Omental fat pad (tissue), 4 donors: ENCODE data around the gene FDXACB1. TPM values are rescaled to one million over a fixed set of nuclear protein-coding genes. Genes with fewer than 3 reads are reported as not detected.

Experiments
- ATAC-seq: fragments of 150-250 bp; one replicate; pipeline ENCODE4 v1.9.1; 2016; ENCODE audit warnings: mild to moderate bottlenecking, moderate library complexity; ENCODE audit not compliant: low FRiP score
- DNase-seq: peaks from one replicate; pipeline ENCODE4 v3.0.0-alpha.2; 2019; ENCODE audit warnings: low spot score
- total RNA-seq, 4 donors: library from RNA; depleted of rRNA; stranded (reverse); fragments of >200 nt; gene quantifications; one replicate each; pipeline ENCODE4 v1.1.0, GENCODE V29; 2016
- TF ChIP-seq, protein P1 (sequence below), 3 donors: fragments of 450-650 bp; IDR thresholded peaks; one replicate each; pipeline ENCODE4 v1.5.1; 2016 to 2017; ENCODE audit warnings: antibody characterized with exemption in 3 of 3, mild to moderate bottlenecking in 3 of 3, moderate library complexity in 2 of 3

Gene FDXACB1, protein sequence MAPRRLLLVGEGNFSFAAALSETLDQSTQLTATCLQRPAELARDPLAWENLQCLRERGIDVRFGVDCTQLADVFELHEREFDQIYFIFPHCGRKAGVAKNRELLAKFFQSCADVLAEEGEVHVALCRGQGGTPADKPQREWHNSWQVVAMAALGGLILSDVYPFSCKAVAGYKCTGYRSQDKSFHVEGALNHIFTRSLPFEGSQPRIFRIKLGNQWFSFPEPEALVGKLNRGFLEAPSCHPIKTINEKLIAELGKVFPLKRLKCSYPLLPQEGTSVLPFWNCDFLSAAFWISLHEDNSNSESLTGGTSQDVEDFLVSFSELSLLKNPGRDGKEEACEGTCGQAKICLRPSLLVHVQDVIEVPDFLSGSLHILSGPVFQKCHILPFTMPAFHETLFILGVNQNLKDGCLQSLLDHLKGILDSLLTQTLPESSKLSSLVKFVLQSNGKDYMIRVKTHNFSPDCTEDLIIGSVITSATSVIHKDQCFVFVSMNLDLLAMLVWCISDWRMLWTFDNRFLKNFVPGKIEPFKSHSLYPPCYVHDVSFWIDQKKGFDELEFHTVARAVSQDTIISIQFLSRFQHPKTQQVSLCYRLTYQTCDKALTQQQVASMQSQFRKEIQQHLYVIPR
- 1 to 10 TPM; 1.1 to 2.7 (median 1.6) TPM for total RNA-seq

DNA sequence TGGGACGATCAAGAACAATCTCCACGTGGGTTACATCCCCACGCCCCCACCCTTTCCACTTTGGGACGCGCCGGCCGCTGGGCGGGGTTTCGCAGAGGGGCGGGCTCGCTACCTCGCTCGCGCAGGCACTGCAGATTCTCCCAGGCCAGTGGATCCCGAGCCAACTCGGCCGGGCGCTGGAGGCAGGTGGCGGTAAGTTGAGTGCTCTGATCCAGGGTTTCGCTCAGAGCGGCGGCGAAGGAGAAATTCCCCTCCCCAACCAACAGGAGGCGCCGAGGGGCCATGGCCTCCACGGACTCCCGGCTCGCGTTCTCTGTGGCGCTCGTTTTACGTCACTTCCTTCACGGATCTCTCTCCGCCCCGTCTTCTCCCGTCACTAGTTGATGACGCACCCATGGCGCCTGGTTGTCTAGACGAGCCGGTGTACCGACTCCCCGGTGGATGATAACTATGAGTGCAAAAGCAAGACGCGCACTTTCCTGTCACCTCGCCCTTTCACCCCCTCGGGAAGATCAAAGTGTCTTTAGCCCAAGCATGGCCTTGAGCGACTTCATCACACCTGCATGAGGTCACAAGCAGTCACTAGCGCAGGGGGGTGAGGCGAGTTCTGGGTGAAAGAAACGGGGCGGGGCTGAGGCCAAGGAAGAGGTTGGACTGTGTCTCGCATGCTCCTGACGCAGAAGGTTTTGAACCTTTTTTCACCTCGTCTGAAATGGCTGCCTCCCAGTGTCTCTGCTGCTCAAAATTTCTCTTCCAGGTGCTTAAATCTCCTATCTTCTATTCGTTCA lies at the start of gene FDXACB1, which contains the start of gene CFAP68:
TSS of gene FDXACB1 (minus strand) at position 317 of the 788 bp plus-strand sequence. CDS start at position 284, 33 bp downstream.
TSS of gene CFAP68 (plus strand) at position 693 of the 788 bp plus-strand sequence. CDS start at position 713, 20 bp downstream.
- peak; percentile 91 for DNase-seq
- TF ChIP-seq, protein P1, sequence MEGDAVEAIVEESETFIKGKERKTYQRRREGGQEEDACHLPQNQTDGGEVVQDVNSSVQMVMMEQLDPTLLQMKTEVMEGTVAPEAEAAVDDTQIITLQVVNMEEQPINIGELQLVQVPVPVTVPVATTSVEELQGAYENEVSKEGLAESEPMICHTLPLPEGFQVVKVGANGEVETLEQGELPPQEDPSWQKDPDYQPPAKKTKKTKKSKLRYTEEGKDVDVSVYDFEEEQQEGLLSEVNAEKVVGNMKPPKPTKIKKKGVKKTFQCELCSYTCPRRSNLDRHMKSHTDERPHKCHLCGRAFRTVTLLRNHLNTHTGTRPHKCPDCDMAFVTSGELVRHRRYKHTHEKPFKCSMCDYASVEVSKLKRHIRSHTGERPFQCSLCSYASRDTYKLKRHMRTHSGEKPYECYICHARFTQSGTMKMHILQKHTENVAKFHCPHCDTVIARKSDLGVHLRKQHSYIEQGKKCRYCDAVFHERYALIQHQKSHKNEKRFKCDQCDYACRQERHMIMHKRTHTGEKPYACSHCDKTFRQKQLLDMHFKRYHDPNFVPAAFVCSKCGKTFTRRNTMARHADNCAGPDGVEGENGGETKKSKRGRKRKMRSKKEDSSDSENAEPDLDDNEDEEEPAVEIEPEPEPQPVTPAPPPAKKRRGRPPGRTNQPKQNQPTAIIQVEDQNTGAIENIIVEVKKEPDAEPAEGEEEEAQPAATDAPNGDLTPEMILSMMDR (IDR thresholded peaks at IDR 0.05) = peak in 2 of 3 donors; percentile 86 to 95
- ATAC-seq = peak; percentile 98

DNA sequence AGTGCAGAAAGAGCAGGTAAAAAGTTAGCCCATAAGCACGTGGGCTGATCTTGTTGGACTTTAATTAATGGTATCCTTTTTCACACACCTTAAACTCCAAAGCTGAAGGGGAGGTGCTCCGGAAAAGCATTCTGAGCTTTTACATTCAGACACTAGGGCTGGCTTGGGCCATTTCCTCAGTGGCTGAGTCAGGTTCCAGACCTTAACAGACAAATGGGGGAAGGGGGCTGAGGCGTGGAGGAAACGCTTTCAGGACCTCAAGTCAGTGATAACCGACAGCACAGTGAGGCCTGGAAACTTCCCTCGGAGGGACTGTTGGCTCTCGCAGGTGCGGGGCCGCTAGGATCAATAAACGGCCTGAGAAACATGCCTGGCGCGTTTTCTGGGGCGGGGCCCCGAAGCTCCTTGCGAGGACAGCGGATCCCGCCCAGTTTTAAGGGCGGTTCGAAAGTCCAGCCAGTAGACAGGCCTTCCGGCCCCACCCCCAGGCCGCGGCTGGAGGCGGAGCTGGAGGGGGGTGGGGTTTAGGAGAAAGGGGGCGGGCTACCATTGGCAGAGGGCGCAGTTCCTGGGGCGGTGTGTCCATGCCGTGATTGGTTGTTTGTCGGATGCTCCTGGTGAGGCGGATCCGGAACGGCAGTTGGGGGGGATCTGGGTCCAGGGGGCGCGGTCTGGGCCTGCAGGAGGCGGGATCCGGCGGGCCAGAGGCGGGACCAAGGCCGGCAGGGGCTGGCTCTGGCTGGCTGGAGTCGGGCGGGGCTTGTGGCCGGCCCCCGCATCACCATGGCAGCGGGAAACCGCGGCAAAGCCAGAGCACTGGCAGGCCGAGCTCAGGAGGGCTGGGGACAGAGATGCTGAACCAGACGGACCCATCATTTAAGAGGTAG lies 47.8 kb upstream of the FDXACB1 start:
- DNase-seq (peak; percentile 78), ATAC-seq (peak; percentile 98)
- TF ChIP-seq, protein P1 (IDR thresholded peaks at IDR 0.05) = no peak

DNA sequence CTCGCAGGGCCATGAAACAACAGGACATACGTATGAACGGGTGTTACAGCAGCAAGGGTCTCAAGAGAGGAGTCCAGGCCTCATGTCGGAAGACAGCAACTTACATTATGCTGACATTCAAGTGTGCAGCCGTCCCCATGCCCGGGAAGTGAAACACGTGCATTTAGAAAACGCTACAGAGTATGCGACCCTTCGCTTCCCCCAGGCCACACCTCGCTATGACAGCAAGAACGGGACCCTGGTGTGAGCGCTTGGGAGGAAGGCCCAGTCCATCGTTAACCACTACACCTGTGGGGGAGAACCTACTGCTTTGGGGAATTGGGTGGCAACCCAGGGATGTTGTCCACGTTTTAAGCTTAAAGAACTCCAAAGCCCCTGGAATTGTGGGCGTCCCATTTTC lies 47.0 kb upstream of the FDXACB1 start:
- DNase-seq (no peak), ATAC-seq (no peak)
- TF ChIP-seq, protein P1 (IDR thresholded peaks at IDR 0.05) = no peak

DNA sequence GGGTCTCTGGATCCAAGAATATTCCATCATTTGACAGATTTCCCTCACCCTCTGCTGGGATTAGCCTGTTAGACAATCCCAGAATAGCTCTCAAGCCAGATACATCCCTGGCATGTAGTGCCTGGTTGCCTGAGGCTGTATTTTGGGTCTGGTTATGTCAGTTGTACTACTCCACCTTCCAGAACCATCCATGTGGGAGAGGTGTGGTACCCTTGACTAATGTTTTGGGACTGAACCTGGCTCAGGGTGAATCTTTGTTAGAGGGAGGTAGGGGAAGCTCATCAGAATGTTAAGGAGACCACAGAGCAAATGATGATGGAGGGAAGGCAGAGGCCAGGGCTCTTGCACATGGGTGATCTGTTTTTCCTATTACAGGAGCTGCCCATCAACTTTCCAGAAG lies 45.0 kb upstream of the FDXACB1 start:
- TF ChIP-seq, protein P1 (IDR thresholded peaks at IDR 0.05) = no peak
- no peak for ATAC-seq
- no peak for DNase-seq

DNA sequence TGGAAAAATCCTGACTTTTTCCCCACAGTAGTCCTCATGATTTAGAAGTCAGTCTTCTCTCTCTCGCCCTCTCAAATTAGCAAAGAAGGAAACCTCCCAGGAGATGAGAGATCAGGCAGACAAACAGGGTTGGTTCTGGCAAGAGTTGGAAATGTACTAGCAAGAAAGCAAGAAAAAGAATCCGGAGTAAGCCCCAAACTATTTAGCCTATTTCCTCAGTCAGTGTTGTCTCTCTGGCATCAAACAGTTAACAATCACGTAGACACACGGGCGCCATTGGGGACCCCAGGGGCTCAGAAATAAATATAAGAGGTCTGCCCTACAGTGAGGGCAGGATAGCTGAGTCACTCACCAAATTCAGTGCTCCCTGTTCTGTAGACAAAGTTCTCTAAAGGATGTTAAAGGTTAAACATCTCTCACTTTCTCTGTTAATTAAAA lies 44.4 kb upstream of the FDXACB1 start:
- DNase-seq = no peak
- no peak for ATAC-seq
- TF ChIP-seq, protein P1 (IDR thresholded peaks at IDR 0.05) = no peak

DNA sequence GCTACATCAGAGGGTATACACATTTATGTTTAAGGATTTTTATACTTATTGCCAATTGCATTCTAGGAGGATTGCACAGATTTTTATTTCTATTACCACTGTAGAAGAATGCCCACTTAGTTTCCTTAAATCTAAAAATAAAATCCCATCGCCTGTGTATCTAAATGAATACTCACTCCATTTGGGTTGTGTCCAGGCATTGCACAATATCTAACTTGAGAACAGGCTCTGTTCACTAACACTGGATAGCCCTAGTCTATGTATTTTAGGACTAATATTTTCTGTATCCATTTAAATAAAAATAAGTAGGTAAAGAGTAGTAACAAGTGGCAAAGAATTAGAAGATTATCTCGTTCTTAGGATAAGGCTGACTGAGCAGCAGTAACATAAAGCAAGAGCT lies 43.8 kb upstream of the FDXACB1 start:
- ATAC-seq (no peak), DNase-seq (no peak)
- TF ChIP-seq, protein P1 (IDR thresholded peaks at IDR 0.05) = no peak
